GM18909 (cell line): ENCODE measurements around the gene PCDHGB2.
A peak's percentile ranks its signal among the peaks of the same experiment; 100 is the strongest.
"Not testable (repeated sequence)": the region's sequence is repeated elsewhere in the genome, so short reads cannot be mapped to it uniquely, and the experiment has no call there.

Source experiments
- ATAC-seq: cut with Tn5 transposase; IDR thresholded peaks from one replicate; pipeline ENCODE4 v1.9.1; 2021; ENCODE audit warnings: mild to moderate bottlenecking; ENCODE audit not compliant: unreplicated experiment, poor library complexity

PCDHGB2 gene

DNA sequence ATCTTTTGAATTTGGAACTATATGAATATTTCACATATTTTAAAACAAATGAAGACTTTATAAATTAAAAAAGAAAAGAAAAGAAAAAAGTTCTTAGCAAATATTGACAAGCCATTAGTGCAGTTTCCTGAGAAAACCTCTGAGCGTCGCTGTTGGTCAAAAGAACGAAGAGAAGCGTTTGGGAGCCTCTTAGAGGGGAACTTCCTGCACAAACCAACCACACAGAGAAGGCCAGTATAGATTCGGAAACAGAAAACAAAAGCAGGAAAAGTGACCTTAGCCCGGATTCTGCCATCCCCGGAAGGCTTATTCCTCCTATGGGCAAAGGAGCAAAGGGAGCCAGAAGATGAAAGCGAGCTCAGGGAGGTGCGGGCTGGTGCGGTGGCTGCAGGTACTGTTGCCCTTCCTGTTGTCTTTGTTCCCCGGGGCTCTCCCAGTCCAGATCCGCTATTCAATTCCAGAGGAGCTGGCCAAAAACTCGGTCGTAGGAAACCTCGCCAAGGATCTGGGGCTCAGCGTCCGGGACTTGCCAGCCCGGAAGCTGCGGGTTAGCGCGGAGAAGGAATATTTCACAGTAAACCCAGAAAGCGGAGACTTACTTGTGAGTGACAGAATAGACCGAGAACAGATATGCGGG lies at the start of gene PCDHGB2:
TSS of gene PCDHGB2 (plus strand) at position 205 of the 637 bp plus-strand sequence. CDS start at position 347, 142 bp downstream.
- ATAC-seq = peak; percentile 72

DNA sequence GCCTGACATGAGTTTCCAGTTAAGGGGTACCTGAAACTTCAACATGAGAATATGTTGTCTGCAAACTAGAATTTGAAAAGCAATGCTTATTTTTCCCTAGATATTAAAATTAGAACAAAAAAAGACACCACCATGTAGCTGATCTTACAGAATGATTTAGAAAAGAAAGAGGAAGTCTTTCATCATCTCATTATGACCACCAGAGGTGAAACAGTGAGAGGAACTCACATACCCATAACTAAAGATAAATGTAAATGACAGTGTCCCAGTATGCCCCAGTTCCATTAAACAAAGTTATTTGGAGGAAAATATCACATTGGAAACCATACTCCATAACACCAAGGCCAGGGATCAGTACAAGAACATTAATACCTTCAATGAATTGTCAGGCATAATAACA lies 46.1 kb upstream of the PCDHGB2 start:
- no peak for ATAC-seq

DNA sequence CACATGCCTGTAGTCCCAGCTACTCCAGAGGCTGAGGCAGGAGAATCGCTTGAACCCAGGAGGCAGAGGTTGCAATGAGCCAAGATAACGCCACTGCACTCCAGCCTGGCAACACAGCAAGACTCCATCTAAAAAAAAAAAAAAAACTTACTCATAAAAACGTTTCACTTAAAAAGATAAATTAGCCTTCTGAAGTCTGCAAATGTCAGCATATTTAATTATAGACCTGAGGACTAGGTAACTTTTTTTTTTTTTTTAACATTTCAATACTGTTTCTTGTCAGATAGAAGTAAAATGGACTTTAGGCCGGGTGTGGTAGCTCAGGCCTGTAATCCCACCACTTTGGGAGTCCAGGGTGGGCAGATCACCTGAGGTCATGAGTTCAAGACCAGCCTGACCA lies 42.8 kb upstream of the PCDHGB2 start:
- not testable (repeated sequence) for ATAC-seq

DNA sequence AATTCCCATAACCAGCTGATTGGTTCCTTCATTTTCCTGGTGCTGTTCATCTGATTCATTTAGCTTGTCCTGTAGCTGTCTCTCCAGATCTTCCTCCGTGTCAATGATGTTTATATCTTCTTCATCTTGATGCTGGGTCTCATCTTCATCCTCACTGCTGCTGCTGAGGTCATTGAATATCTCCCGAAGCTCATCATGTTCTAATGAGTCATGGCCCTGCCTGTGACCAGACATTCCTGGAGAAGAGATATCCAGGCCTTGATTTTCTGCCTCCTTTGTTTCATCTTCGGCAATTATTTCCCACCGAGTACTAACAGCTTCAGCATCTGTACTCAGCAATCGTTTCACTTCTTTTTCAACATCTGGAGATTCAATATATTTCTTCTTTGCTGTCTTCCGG lies 40.6 kb upstream of the PCDHGB2 start:
- ATAC-seq = no peak

DNA sequence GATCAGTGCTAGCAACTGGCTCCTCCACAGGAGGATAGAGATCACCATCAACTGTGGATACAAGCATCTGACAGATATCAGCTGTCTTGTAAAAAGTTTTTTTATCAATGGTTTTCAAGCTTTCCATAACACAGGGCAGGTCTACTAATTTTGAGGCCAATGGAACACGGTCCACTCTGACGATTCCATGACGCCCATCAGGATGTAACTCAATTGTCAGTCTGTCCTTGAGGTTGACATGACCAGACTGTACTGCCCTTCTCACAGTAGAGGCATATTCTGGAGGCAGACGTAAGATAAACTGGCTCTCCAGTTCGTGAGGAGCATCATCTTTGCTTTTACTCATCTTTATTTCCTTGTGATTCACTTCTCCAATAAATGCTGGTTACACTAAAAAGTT lies 40.1 kb upstream of the PCDHGB2 start:
- ATAC-seq = no peak

DNA sequence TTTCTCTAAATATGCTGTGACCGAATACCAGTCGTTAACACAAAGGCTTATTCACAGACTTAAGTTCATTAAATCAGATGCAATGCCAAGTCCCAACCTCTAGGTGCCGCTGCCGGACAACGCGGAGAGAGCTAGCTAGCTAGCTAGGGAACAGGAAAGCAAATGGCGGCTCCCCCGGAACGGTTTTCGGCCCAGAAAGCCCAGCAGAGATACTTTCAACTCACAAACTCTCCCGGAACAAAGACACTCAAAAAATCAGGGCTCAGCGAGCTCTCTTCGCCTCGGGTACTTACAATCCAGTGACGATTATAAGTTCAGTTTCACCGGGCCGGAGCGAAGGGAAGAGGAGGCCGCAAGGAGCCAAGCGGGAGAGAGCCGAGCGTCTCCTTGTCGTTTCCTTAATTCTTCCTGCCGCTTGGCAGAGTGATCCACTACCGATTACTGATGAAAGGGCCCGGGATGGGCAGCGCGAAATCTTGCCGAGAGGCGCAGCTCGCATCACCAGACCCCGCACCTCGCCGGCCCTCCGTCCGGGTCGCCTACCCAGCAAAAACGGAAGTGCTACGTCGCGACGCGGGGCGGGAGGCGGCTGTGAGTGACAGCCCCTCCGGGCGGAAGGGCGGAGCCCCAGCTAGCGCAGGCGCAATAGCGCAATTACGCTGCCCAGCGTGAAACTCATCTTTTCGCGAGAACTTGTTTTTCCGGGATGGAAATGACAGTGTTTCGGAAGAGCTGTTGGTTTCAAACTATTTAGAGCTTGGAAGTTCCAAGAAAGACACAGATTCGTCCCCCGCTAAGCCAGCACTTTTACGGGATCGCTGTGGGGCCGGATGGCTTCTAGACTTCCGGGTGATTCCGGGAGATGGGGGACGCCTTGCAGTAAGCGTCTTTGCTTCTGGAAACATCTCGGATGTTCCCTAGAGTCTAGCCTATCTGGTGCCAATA lies 39.3 kb upstream of the PCDHGB2 start, which contains the start of gene TAF7:
TSS of gene TAF7 (minus strand) at position 560 of the 945 bp plus-strand sequence. CDS start 740 bp downstream, outside the sequence.
- peak; percentile 95 for ATAC-seq

DNA sequence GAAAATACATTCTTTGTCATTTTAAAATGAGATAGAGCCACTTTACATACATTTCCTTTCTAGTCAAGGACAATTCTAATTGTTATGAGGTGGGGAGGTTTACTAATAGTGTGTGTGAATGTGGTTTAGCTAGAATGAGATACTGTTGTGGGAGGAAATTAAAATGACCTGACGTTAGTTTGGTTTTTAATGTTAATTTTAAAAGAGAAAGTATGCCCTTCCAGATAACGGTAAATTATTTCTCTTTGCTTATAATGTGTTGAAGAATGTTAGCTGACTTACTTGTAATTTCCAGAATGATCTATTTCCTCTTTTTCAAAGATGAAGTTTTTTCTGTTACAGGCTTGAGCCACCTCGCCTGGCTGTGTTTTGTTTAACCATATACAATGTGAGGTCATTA lies 37.5 kb upstream of the PCDHGB2 start:
- no peak for ATAC-seq

DNA sequence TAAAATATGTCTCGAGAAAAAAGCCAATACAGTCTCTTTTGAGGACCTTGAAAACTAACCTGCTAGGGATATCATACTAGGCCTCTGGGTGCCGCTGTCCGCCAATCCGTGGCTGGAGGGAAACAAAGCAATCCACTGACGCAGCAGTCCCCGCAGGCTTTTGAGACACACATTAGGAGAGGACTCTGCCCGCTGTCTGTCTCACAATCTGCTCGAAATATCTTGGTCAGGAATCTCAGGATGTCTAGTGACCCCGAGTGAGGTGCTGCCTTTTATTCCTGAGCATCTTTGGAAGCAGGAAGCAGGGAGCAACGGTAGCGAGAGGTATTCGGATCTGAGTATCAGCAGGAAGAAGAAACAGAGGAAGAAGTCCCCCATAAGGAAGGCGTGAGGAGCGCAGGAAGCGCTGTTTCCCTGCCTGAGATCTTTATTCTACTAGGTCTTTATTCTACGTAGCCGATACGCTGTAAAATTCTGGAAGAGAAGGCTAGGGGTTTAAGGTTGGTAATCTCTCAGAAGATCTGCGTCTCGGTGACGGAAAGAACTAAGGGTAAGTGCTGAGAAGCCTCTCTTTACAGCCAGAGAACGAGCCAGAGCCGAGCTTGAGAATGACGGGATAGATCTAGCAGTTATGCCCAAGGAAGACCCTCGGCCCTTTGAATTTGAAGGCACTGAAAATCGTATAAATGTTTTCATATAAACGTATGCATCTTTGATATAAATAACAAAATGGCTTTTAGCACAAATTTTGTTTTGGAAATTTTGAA lies 33.5 kb upstream of the PCDHGB2 start:
- peak; percentile 85 for ATAC-seq

DNA sequence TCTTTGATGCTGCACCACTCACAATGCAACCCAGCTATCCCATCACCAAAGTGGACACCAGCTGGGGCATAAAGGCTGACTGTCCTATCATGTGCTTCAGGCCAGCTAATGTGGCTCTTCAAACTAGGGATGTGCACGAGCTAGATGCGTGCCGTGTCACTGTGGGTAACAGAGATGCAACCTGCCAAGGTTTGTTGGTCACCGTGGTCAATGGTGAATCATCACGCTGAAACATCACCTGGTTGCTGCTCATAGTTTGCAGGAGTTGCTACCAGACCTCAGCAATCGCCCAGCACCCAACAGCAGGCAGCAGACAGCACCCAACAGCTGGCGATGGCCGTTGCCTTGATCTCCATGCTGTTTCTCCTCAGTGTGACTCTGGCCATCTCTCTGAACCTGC lies 31.6 kb upstream of the PCDHGB2 start:
- ATAC-seq = no peak

DNA sequence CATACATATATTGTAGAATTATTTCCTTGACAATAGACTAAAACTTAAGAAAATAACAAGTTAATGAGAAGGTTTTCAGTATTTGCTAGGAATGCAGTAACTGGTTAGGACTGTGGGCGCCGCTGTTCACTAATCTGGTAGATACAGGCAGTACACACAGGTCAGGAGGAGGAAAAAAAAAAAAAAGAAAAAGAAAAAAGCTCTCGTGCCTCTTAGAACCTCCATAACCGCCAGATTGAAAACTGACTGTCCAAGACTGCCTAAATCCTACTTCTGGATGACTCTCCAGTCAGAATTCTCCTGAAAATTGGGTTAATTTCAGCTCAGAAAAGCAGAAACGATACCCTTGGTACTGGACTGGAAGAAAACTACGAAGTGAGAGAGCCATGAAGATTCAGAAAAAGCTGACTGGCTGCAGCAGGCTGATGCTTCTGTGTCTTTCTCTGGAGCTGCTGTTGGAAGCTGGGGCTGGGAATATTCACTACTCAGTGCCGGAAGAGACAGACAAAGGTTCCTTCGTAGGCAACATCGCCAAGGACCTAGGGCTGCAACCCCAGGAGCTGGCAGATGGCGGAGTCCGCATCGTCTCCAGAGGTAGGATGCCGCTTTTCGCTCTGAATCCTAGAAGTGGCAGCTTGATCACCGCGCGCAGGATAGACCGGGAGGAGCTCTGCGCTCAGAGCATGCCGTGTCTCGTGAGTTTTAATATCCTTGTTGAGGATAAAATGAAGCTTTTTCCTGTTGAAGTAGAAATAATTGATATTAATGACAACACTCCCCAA lies 29.3 kb upstream of the PCDHGB2 start, which contains the start of gene PCDHGA1:
TSS of gene PCDHGA1 (plus strand) at position 216 of the 782 bp plus-strand sequence.
- ATAC-seq = no peak

DNA sequence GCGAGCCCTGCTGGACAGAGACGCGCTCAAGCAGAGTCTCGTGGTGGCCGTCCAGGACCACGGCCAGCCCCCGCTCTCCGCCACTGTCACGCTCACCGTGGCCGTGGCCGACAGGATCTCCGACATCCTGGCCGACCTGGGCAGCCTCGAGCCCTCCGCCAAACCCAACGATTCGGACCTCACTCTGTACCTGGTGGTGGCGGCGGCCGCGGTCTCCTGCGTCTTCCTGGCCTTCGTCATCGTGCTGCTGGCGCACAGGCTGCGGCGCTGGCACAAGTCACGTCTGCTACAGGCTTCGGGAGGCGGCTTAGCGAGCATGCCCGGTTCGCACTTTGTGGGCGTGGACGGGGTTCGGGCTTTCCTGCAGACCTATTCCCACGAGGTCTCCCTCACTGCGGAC lies 27.2 kb upstream of the PCDHGB2 start:
- not testable (repeated sequence) for ATAC-seq

DNA sequence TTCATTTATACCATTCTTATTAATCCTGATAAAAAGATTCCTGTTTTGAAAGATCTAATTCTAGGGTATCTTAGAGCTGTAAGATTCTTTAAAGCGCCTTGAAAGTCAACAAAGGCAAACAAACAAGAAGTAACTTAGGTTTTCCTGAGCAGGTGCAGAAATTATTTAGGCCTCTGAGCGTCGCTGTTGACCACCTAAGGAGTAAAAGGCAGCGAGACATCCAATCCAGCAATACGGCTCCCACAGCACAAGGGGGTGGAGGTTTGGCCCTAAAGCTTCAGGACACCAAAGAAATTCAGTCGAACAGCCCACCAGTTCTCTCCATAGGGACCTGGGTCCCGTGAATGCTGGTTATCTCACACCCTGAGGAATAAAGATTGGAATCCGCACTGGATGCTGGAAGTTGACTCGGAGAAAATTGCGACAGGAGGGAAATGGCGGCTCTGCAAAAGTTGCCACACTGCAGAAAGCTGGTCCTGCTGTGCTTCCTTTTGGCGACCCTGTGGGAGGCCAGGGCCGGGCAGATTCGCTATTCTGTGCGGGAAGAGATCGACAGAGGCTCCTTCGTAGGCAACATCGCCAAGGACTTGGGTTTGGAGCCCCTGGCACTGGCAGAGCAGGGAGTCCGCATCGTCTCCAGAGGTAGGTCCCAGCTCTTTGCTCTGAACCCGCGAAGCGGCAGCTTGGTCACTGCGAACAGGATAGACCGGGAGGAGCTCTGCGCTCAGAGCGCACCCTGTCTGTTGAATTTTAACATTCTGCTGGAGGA lies 21.1 kb upstream of the PCDHGB2 start, which contains the start of gene PCDHGA2:
TSS of gene PCDHGA2 (plus strand) at position 223 of the 769 bp plus-strand sequence.
- no peak for ATAC-seq

DNA sequence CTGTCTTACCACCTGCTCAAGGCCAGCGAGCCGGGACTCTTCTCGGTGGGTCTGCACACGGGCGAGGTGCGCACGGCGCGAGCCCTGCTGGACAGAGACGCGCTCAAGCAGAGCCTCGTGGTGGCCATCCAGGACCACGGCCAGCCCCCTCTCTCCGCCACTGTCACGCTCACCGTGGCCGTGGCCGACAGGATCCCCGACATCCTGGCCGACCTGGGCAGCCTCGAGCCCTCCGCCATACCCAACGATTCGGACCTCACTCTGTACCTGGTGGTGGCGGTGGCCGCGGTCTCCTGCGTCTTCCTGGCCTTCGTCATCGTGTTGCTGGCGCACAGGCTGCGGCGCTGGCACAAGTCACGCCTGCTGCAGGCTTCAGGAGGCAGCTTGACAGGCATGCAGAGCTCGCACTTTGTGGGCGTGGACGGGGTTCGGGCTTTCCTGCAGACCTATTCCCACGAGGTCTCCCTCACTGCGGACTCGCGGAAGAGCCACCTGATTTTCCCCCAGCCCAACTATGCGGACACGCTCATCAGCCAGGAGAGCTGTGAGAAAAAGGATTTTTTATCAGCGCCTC lies 18.9 kb upstream of the PCDHGB2 start:
- not testable (repeated sequence) for ATAC-seq

DNA sequence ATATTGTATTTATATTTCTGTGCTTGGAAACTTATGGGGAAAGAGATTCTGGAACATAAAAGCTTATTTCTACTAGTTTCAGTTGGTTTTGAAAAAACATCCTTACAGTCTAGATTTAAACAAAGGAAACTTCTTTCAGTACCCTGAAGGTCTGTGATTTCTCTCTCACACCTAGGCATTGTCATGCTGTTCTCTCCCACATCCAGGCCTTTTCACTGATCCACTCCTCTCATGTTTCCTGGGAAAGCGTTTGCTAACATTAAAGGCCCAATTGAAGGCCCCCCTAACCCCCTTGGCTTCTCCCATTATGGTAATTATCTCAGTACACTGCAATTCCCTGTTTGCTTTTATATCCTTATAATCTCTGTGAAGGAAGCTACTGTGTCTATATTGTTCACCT lies 17.0 kb upstream of the PCDHGB2 start:
- ATAC-seq = no peak

DNA sequence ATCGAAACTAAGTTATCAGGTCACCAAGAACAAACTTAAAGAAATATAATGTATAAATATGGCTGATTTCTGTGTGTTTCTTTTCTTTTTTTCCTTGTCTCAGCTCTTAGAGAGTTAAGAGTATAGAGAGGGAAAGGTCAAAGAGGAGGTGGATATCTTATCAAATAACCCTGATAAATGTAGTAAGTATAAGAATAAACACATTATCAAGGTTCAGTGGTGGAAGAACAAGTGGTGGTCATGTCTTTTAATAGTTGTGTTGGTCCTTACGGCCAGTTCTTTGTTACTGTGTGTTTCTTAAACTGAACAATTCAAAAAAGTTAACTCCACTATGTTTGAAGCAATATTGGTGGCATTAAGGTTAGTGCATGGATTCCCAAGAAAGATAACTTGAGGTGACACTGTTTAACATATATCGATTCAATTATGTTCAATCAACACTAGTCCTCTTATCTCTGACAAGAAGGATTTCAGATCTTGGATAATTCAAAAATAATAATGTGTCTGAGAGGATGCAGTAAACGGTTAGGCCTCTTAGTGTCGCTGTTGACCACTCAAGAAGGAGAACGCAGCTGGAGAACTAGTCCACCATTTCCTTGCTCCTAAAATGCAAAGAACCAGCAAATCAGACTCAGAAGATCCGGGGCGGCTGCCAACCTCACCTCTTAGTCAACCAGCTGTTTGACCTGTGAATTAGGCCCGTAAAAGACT lies 16.4 kb upstream of the PCDHGB2 start, which contains the start of gene PCDHGA3:
TSS of gene PCDHGA3 (plus strand) at position 588 of the 711 bp plus-strand sequence. CDS start 205 bp downstream, outside the sequence.
- no peak for ATAC-seq

DNA sequence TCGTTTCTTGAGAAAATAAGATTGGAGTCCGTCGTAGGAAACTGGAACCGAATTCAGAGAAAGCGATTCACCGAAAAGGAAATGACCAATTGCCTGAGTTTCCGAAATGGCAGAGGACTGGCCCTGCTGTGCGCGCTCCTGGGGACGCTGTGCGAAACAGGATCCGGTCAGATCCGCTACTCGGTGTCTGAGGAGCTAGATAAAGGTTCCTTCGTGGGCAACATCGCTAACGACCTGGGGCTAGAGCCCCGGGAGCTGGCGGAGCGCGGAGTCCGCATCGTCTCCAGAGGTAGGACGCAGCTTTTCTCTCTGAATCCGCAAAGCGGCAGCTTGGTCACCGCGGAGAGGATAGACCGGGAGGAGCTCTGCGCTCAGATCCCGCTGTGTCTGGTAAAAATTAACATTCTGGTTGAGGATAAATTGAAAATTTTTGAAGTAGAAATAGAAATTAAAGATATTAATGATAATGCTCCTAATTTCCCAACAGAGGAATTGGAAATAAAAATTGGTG lies 15.8 kb upstream of the PCDHGB2 start:
- no peak for ATAC-seq

DNA sequence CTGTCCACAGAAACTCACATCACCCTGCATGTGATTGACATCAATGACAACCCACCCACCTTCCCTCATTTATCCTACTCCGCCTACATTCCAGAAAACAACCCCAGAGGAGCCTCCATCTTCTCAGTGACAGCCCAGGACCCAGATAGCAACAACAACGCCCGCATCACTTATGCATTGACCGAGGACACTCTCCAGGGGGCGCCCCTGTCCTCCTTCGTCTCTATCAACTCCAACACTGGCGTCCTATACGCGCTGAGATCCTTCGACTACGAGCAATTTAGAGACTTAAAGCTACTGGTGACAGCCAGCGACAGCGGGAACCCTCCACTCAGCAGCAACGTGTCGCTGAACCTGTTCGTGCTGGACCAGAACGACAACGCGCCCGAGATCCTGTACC lies 14.5 kb upstream of the PCDHGB2 start:
- ATAC-seq = no peak

DNA sequence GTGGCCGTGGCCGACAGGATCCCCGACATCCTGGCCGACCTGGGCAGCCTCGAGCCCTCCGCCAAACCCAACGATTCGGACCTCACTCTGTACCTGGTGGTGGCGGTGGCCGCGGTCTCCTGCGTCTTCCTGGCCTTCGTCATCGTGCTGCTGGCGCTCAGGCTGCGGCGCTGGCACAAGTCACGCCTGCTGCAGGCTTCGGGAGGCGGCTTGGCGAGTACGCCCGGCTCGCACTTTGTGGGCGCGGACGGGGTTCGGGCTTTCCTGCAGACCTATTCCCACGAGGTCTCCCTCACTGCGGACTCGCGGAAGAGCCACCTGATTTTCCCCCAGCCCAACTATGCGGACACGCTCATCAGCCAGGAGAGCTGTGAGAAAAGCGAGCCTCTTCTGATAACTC lies 13.8 kb upstream of the PCDHGB2 start:
- not testable (repeated sequence) for ATAC-seq
